ENCODE measurements around the gene TNFAIP8L2.

Gene TNFAIP8L2

GRCh38 chr1:151145304-151146071 lies 11.0 kb upstream of the TNFAIP8L2 start:
- in situ Hi-C loops (cut with MboI; ENCODE audit: low sequenced_read_pairs), result no loop called here

GRCh38 chr1:151146072-151146411 lies 10.4 kb upstream of the TNFAIP8L2 start:
- in situ Hi-C loops (cut with MboI; ENCODE audit: low sequenced_read_pairs), result no loop called here

DNA sequence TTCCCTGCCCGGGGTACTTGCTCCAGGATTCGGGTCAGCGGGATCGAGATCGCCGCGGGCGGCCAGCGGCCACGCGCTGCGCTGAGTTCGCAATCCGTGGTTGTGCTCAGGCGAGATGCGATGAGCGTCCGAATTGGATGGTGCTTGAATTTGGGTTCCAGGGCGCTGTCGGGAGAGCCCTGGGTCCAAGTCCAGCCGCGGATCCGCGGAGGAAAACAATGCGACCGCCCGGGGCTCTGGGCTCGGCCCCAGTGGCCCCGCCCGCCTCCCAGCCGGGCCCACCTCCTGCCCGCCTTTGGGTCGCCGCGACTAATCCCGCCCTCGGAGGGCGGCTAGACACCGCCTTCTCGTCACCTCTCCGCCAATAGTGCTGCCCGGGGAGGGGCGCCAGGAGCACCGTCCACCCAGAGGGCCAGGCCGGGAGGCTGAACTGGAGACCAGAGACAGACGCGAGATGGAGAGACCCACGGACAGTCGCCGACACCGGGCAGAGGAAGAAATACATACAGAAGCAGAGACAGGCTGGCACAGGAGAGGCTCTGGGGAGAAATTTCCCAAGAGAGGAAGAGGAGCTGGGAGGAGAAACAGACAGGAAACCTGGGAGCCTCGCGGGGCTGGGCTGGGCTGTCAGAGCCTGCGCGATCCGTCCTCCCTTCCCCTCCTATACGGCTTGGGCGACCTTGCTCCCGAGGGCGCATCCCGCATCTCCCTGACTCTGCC lies 9.9 kb upstream of the TNFAIP8L2 start, which contains the start of gene SEMA6C:
Gene SEMA6C (minus strand): TSS at position 220 of the 720 bp plus-strand sequence. CDS start 4,010 bp downstream, outside the sequence.
- in situ Hi-C loops (cut with MboI; ENCODE audit: low sequenced_read_pairs), result no loop called here

DNA sequence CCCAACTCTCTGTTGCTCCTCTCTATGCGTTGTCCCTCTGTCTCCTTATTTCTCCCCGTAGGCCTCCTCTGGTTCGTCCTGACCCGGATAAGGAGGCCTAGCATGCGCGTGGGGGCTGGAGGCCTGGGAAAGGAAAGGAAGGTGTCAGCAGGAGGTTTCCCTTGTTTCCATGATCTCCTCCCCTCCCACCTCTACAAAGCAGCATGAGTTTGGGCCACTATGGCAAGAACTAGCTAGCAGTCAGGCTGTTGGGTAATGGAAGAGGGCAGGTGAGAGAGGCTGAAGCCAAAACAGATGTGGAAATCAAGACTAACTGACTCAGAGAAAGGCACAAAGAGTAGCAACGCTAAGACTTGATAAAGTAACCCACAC lies 9.3 kb upstream of the TNFAIP8L2 start:
- in situ Hi-C loops (cut with MboI; ENCODE audit: low sequenced_read_pairs), result no loop called here

- in situ Hi-C loops (cut with MboI; ENCODE audit: low sequenced_read_pairs), result no loop called here
Observed at GRCh38 chr1:151147665-151148064, 8.8 kb upstream of the TNFAIP8L2 start.

- in situ Hi-C loops (cut with MboI; ENCODE audit: low sequenced_read_pairs), result no loop called here
Observed at GRCh38 chr1:151157067-151157531, 650 bp downstream of the TNFAIP8L2 start.

- in situ Hi-C loops (cut with MboI; ENCODE audit: low sequenced_read_pairs), result no loop called here
Observed at GRCh38 chr1:151158326-151158725, 1.9 kb downstream of the TNFAIP8L2 start.

DNA sequence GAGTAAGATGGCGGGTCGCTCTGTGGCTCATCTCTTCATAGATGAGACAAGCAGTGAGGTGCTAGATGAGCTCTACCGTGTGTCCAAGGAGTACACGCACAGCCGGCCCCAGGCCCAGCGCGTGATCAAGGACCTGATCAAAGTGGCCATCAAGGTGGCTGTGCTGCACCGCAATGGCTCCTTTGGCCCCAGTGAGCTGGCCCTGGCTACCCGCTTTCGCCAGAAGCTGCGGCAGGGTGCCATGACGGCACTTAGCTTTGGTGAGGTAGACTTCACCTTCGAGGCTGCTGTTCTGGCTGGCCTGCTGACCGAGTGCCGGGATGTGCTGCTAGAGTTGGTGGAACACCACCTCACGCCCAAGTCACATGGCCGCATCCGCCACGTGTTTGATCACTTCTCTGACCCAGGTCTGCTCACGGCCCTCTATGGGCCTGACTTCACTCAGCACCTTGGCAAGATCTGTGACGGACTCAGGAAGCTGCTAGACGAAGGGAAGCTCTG lies 2.4 kb downstream of the TNFAIP8L2 start:
- in situ Hi-C loops (cut with MboI; ENCODE audit: low sequenced_read_pairs), result no loop called here

- in situ Hi-C loops (cut with MboI; ENCODE audit: low sequenced_read_pairs), result no loop called here
Observed at GRCh38 chr1:151159373-151159772, 2.9 kb downstream of the TNFAIP8L2 start.

DNA sequence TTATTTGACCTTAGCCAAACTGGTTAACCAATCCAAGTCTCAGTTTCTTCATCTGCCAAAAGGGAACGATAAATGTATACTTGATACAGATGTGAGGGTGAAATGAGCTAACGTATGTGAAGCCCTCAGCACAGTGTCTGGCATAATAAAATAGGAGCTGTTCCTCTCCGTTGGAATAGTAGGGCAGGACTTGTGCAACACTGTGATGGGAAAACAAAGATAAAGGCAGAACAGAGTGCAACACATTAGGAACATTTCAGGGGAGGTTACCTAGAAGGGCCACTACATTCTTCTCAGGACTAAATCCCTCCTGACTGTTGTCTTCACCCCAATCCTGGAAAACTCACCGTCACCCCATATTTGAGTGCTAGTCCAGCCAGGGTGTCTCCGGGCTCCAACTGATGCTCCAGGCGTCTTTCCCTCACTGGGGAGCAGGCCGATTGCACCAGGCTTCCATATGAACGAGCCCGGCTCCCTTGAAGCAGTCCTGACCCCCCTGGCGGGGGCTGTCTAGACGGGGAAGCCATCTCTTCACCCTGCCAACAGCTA lies 8.4 kb downstream of the TNFAIP8L2 start:
- in situ Hi-C loops (cut with MboI; ENCODE audit: low sequenced_read_pairs), result no loop called here

DNA sequence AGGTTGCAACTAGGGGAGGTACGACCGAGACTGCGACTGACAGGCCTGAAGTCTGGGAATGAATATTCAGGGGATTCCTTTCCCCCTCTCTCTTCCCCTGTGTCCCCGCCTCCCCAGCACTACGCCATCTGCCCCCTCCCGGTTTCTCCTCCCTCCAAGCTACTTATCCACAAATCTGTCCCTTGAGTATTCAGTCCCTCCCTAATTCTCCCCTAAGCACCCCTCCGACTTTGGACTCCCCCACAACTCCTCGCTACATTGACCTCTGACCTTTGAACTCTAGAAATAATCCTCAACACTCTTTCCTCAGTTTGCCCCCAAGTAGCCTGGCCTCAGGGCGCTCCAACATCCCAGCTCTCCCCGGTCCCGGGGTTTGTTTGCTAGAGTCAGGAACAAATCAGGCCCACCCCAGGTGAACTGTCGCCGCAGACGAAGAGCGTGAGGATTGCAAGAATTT lies 8.9 kb downstream of the TNFAIP8L2 start:
- in situ Hi-C loops (cut with MboI; ENCODE audit: low sequenced_read_pairs), result no loop called here

DNA sequence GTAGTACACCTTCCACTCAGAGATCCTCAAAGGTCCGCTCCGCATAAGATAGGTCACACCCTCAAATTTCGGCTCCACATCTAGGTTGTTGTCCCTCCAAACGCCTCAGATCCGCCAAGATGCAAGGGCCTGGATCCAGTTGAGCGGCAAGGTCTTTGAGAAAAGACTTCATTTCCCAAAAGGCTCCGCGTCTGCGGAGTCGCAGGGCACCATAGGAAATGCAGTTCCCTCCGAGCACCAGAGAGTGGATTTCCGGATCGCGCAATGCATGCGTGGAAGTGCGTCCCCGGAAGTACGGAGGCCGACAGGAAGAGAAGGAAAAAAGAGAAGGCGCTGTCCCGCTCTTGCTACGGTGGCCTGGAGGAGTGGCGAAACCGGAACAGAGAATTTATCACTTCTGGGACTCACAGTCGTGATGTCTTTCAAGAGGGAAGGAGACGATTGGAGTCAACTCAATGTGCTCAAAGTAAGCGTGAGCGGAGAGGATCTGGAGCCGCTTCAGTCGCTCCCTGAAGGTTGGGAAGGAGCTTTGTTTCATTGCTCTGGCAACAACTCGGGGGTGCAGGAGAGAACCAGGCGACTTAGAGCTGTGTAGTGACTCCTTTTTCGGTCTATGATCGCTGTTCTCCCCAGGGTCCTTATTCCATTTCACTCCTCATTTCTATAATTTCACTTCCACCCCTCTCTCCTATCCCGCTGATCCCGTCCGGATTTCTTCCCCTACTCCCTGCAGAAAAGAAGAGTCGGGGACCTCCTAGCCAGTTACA lies 9.5 kb downstream of the TNFAIP8L2 start, which contains the start of the genes LYSMD1 and SCNM1:
Gene LYSMD1 (minus strand): TSS at position 165 of the 767 bp plus-strand sequence. CDS start 644 bp downstream, outside the sequence.
Gene SCNM1 (plus strand): TSS at position 407 of the 767 bp plus-strand sequence. CDS start 9 bp downstream, at position 416.
- in situ Hi-C loops (cut with MboI; ENCODE audit: low sequenced_read_pairs), result no loop called here

GRCh38 chr1:151166505-151166956 lies 10.1 kb downstream of the TNFAIP8L2 start:
- in situ Hi-C loops (cut with MboI; ENCODE audit: low sequenced_read_pairs), result no loop called here

DNA sequence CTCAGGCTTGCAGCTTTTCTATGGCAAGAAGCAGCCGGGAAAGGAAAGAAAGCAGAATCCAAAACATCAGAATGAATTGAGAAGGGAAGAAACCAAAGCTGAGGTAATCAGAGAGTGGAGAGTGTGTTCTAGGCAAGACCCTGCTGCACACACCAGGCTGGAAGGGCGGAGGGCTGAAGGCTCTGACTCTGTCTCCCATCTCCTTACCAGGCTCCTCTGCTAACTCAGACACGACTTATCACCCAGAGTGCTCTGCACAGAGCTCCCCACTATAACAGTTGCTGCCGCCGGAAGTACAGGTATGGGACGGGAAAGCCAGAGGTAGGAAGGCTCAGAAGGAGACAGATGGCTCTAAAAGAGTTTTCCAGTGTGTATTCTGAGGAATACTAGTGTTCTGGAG lies 10.7 kb downstream of the TNFAIP8L2 start:
- in situ Hi-C loops (cut with MboI; ENCODE audit: low sequenced_read_pairs), result no loop called here

DNA sequence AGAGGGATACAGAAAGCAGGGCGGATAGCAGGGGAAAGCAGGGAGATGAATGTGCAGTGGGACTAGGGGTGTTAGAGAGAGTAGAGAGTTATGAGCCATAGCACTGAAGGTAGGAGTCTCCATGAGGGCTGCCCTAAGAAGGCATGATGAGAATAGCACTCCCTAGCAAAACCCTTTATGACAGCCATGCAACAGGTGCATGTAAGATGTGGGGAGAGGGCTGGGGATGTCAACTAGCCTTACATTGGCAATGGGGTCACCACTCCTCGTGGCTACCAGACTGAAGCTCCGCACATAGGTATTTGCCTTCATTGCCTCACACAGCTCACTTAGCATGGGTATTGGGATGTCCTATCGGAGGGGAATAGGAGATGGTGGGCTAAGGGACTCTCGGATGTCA lies 14.7 kb downstream of the TNFAIP8L2 start:
- in situ Hi-C loops (cut with MboI; ENCODE audit: low sequenced_read_pairs), result no loop called here

DNA sequence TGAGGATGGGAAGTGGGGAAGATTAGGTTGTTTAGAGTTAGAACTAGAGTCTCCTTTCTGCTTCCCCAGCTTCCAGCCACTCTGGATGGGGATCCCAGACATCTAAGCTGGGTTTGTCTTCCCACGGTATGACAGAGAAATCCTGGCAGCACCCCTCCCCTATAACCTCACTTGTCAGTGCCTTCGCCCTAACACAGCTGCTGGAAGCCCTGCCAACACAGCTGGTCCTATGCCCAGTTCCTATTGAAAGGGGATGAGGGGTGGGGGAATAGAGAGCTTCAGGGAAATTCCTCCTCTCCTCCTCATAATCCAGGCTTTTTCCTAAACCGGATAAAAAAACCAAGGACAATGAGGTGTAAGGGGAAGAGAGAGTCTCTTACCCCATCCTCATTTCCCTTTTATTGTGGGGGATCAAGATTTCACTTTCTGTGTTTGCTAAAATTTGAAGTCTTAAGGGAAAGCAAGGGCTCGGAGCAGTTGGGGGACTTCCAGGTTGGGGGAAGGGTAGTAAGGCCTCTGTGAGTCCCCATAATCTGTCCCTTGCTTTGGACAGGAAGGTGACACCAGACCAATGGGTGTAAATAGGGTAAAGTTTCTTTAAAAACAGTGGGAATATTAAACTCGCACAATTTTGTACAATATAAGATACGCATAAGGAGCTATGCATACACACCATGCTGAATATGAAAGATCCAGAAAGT lies 18.7 kb downstream of the TNFAIP8L2 start:
- in situ Hi-C loops (cut with MboI; ENCODE audit: low sequenced_read_pairs), result no loop called here

DNA sequence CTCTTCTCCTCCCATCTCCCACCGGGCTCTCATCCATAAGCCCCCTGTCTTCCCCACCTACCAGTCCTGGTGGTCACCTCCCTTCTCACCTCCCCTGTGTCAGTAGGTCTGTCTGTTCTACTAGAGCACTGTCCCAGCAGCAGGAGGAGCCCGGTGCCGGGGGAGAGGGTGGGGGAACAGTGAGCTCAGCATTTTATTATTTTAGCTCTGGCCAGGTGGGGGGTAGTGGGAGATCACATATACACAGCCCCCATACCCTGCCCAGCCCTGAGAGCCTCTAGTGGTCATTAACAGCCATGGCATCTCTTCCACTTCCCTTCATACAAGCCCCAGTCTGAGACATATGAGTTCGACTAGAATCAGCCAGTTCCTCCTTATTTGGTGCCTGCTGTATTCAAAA lies 19.4 kb downstream of the TNFAIP8L2 start, which contains the start of gene TMOD4:
Gene TMOD4 (minus strand): TSS at position 119 of the 400 bp plus-strand sequence. CDS start 1,106 bp downstream, outside the sequence.
- in situ Hi-C loops (cut with MboI; ENCODE audit: low sequenced_read_pairs), result no loop called here

GRCh38 chr1:151176514-151177045 lies 20.1 kb downstream of the TNFAIP8L2 start:
- in situ Hi-C loops (cut with MboI; ENCODE audit: low sequenced_read_pairs), result no loop called here

GRCh38 chr1:151184211-151184610 lies 27.8 kb downstream of the TNFAIP8L2 start:
- in situ Hi-C loops (cut with MboI; ENCODE audit: low sequenced_read_pairs), result no loop called here
